DOHH2 (cell line): ENCODE data around the gene IL1RAPL1.

Source experiments
- H3F3A ChIP-seq: fragments of 200-600 bp; sonication (generic), shearing (Covaris generic); 2 replicates; pipeline ENCODE4 v1.6.0; 2016; ENCODE audit warnings: antibody characterized with exemption, mild to moderate bottlenecking; ENCODE audit not compliant: control insufficient read depth, insufficient read depth
- H3K27ac ChIP-seq: fragments of 200-600 bp; sonication (generic); 2 replicates; pipeline ENCODE4 v1.5.1; 2014; ENCODE audit warnings: low read depth, mild to moderate bottlenecking, low read length, moderate library complexity
- H3K27me3 ChIP-seq: fragments of 200-600 bp; sonication (generic); 2 replicates; pipeline ENCODE4 v1.6.1; 2014; ENCODE audit warnings: mild to moderate bottlenecking, low read length, mixed read lengths; ENCODE audit not compliant: control insufficient read depth
- H3K36me3 ChIP-seq: fragments of 200-600 bp; sonication (generic); 2 replicates; pipeline ENCODE4 v1.6.1; 2014; ENCODE audit warnings: mild to moderate bottlenecking, low read length, moderate library complexity, mixed read lengths; ENCODE audit not compliant: control insufficient read depth
- H3K4me1 ChIP-seq: fragments of 200-600 bp; sonication (generic); 2 replicates; pipeline ENCODE4 v1.6.1; 2014; ENCODE audit warnings: mild to moderate bottlenecking, low read length, mixed read lengths; ENCODE audit not compliant: control insufficient read depth
- H3K4me2 ChIP-seq: fragments of 200-600 bp; sonication (generic); 2 replicates; pipeline ENCODE4 v1.6.0; 2014; ENCODE audit warnings: mild to moderate bottlenecking, low read length, moderate library complexity
- H3K4me3 ChIP-seq: fragments of 200-600 bp; sonication (generic); 2 replicates; pipeline ENCODE4 v1.5.1; 2014; ENCODE audit warnings: mild to moderate bottlenecking, low read length, mixed read lengths
- H3K79me2 ChIP-seq: fragments of 200-600 bp; sonication (generic); 2 replicates; pipeline ENCODE4 v1.6.1; 2014; ENCODE audit warnings: mild to moderate bottlenecking, low read length, mixed read lengths; ENCODE audit not compliant: control insufficient read depth
- H3K9me2 ChIP-seq: fragments of 200-600 bp; sonication (generic); replicated peaks from 2 replicates; pipeline ENCODE4 v1.6.1; 2014; ENCODE audit warnings: mild to moderate bottlenecking, low read length, mixed read lengths; ENCODE audit not compliant: control insufficient read depth
- H3K9me3 ChIP-seq: fragments of 200-600 bp; sonication (generic); 2 replicates; pipeline ENCODE4 v1.6.1; 2014; ENCODE audit warnings: antibody characterized with exemption, low read length, mixed read lengths; ENCODE audit not compliant: control insufficient read depth, insufficient read depth
- H4K20me1 ChIP-seq: fragments of 200-600 bp; sonication (generic); 2 replicates; pipeline ENCODE4 v1.6.0; 2014; ENCODE audit warnings: low read depth, mild to moderate bottlenecking, antibody characterized with exemption, low read length, moderate library complexity; ENCODE audit not compliant: control insufficient read depth, insufficient read depth
- EZH2phosphoT487 ChIP-seq: fragments of 200-600 bp; sonication (generic); IDR thresholded peaks from 2 replicates; pipeline ENCODE4 v1.6.1; 2017; ENCODE audit warnings: borderline replicate concordance, mild to moderate bottlenecking, antibody characterized with exemption, low read length, moderate library complexity, mixed read lengths
- TF ChIP-seq, protein P1 (sequence below): fragments of 200-600 bp; sonication (generic); IDR thresholded peaks from one replicate; pipeline ENCODE4 v1.5.1; 2014; ENCODE audit warnings: antibody characterized with exemption, mild to moderate bottlenecking, low read depth, low read length; ENCODE audit not compliant: poor library complexity, severe bottlenecking

IL1RAPL1 gene

DNA sequence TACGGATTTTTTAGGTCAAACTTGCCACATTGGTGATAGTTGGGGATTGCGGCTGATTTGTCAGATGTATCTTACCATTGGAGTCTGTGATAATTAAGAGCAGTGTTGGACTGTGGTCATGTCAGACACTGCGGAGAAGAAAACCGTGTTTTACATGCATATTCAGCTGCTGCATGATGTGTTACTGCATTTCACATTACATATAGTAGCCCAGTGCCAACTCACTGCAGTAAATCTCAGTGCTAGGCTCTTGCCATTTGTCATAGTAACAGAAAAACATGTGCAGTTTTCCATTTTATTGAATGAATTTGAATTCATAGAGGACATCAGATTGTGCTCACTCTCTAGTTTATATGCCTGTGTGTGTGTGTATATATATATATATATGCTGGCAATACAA lies 543.7 kb downstream of the IL1RAPL1 start:
- no peaks in the 10 kb centered on the region for H3K79me2 ChIP-seq
- H3K9me2 ChIP-seq = no peaks in the 10 kb centered on the region
- H3K36me3 ChIP-seq = no peaks in the 10 kb centered on the region
- no peak overlapping the region for H3K4me3 ChIP-seq
- no peaks in the 10 kb centered on the region for H3K4me1 ChIP-seq
- no peak overlapping the region for H3K27ac ChIP-seq
- H3K9me3 ChIP-seq = no peaks in the 10 kb centered on the region
- no peaks in the 10 kb centered on the region for H3K27me3 ChIP-seq
- no peaks in the 10 kb centered on the region for H3F3A ChIP-seq
- no peak overlapping the region for H3K4me2 ChIP-seq
- TF ChIP-seq, protein P1, sequence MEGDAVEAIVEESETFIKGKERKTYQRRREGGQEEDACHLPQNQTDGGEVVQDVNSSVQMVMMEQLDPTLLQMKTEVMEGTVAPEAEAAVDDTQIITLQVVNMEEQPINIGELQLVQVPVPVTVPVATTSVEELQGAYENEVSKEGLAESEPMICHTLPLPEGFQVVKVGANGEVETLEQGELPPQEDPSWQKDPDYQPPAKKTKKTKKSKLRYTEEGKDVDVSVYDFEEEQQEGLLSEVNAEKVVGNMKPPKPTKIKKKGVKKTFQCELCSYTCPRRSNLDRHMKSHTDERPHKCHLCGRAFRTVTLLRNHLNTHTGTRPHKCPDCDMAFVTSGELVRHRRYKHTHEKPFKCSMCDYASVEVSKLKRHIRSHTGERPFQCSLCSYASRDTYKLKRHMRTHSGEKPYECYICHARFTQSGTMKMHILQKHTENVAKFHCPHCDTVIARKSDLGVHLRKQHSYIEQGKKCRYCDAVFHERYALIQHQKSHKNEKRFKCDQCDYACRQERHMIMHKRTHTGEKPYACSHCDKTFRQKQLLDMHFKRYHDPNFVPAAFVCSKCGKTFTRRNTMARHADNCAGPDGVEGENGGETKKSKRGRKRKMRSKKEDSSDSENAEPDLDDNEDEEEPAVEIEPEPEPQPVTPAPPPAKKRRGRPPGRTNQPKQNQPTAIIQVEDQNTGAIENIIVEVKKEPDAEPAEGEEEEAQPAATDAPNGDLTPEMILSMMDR = no peak
- no peak for TF ChIP-seq EZH2phosphoT487
- no peaks in the 10 kb centered on the region for H4K20me1 ChIP-seq

DNA sequence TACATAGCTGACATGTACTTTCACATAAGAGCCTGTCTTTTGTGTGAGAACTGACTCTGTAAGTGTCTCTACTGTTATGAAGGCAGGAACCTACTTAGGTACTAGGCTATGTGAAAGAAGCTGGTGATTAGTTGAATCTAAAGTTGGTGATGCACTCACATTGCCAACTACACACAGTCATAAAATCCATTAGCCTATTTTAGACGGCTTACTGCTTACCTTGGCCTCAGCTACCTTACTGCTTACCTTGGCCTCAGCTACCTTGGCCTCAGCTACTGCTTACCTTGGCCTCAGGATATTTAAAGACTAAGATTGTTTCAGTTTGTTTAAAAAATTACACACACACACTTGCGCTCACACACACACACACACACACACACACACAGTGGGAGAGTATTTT lies 549.7 kb downstream of the IL1RAPL1 start:
- Histone ChIP-seq H4K20me1 (no peaks in the 10 kb centered on the region), H3K4me2 (no peak overlapping the region), H3K9me3 (no peaks in the 10 kb centered on the region), H3K27me3 (no peaks in the 10 kb centered on the region), H3K9me2 (no peaks in the 10 kb centered on the region), H3K4me3 (no peak overlapping the region), H3K79me2 (no peaks in the 10 kb centered on the region), H3K27ac (no peak overlapping the region), H3F3A (no peaks in the 10 kb centered on the region), H3K4me1 (no peaks in the 10 kb centered on the region), H3K36me3 (no peaks in the 10 kb centered on the region)
- TF ChIP-seq, protein P1 = no peak
- no peak for TF ChIP-seq EZH2phosphoT487

DNA sequence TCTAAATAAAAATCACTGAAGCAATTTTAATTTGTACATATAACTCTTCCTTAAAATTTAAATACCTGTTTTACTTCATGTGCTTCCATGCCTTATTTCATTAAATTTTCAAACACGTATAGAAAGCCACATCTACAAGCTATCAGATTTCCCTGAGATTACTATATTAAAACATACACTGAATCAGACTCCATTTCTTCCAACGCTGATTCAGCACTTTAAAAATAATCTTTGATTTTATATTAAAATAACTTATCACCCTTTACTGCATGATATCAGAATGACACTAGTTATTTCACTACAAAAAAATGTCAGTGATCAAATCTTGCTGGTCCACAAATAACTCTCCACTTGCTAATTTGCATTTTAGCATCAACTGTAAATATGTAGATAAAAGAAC lies 550.8 kb downstream of the IL1RAPL1 start:
- TF ChIP-seq, protein P1 = no peak
- TF ChIP-seq EZH2phosphoT487 = no peak
- Histone ChIP-seq H3F3A (no peaks in the 10 kb centered on the region), H3K36me3 (no peaks in the 10 kb centered on the region), H3K79me2 (no peaks in the 10 kb centered on the region), H3K4me2 (no peak overlapping the region), H3K9me2 (no peaks in the 10 kb centered on the region), H3K9me3 (no peaks in the 10 kb centered on the region), H3K4me3 (no peak overlapping the region), H3K27ac (no peak overlapping the region), H3K27me3 (no peaks in the 10 kb centered on the region), H4K20me1 (no peaks in the 10 kb centered on the region), H3K4me1 (no peaks in the 10 kb centered on the region)

DNA sequence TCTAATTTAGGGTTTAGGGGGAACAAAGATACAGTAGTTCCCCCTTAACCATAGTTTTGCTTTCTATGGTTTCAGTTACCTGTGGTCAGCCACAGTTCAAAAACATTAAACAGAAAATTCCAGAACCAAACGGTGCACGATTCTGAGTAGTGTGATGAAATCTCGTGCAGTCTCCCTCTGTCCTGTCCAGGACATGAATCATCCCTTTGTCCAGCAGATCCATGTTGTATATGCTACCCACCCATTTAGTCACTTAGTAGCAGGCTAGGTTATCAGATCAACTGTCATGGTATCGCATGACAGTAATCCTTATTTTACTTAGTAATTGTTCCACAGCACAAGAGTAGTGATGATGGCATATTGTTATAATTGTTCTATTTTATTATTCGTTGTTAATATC lies 556.1 kb downstream of the IL1RAPL1 start:
- H3K36me3 ChIP-seq = no peaks in the 10 kb centered on the region
- TF ChIP-seq EZH2phosphoT487 = no peak
- TF ChIP-seq, protein P1 = no peak
- H3K4me1 ChIP-seq = no peaks in the 10 kb centered on the region
- no peaks in the 10 kb centered on the region for H3K9me2 ChIP-seq
- no peaks in the 10 kb centered on the region for H3F3A ChIP-seq
- H3K79me2 ChIP-seq = no peaks in the 10 kb centered on the region
- H3K27ac ChIP-seq = no peak overlapping the region
- H3K4me3 ChIP-seq = no peak overlapping the region
- no peak overlapping the region for H3K4me2 ChIP-seq
- no peaks in the 10 kb centered on the region for H3K9me3 ChIP-seq
- H3K27me3 ChIP-seq = no peaks in the 10 kb centered on the region
- no peaks in the 10 kb centered on the region for H4K20me1 ChIP-seq
